Renal cortex interstitium (tissue), 11 donors: ENCODE results near the gene BCAS3. TPM values are rescaled to one million over a fixed set of nuclear protein-coding genes. Genes with fewer than 3 reads are reported as not detected.

ENCODE experiments used
- DNase-seq, 11 donors: peaks; one replicate each; pipeline ENCODE4 v3.0.0-alpha.2; 2013; ENCODE audit warnings: low read depth in 9 of 11, low spot score in 4 of 11; ENCODE audit errors: extremely low read depth in 1 of 11
- polyA plus RNA-seq, 3 donors: library from polyadenylated mRNA; unstranded; fragments of 120-200 nt; gene quantifications; one replicate each; pipeline ENCODE4 v1.2.1, GENCODE V29; 2013; ENCODE audit not compliant: insufficient read length in 3 of 3

BCAS3 gene
- polyA plus RNA-seq, 3 donors: 27.0 to 30.9 (median 28.9) TPM

GRCh38 chr17:61255647-61256046 is 578.0 kb downstream of the BCAS3 start:
- no peak for DNase-seq

- no peak for DNase-seq
These were observed 581.7 kb downstream of the BCAS3 start for GRCh38 chr17:61259360-61259759.

- no peak for DNase-seq
These were observed 582.6 kb downstream of the BCAS3 start for GRCh38 chr17:61260071-61260797.

- no peak for DNase-seq
These were observed 583.5 kb downstream of the BCAS3 start for GRCh38 chr17:61261001-61261637.

- no peak for DNase-seq
These were observed 587.7 kb downstream of the BCAS3 start for GRCh38 chr17:61265397-61265796.

- no peak for DNase-seq
These were observed 590.2 kb downstream of the BCAS3 start for GRCh38 chr17:61267847-61268246.

GRCh38 chr17:61275395-61275794 is 597.7 kb downstream of the BCAS3 start:
- DNase-seq: no peak

- DNase-seq: no peak
These were observed 599.2 kb downstream of the BCAS3 start for GRCh38 chr17:61276806-61277205.

GRCh38 chr17:61279476-61280145 is 602.0 kb downstream of the BCAS3 start:
- no peak for DNase-seq

- DNase-seq: no peak
These were observed 602.7 kb downstream of the BCAS3 start for GRCh38 chr17:61280338-61280737.

GRCh38 chr17:61280851-61281250 is 603.2 kb downstream of the BCAS3 start:
- DNase-seq: no peak

- DNase-seq: no peak
These were observed 604.7 kb downstream of the BCAS3 start for GRCh38 chr17:61282377-61282776.

- DNase-seq: no peak
These were observed 605.4 kb downstream of the BCAS3 start for GRCh38 chr17:61283043-61283442.

- DNase-seq: no peak
These were observed 606.5 kb downstream of the BCAS3 start for GRCh38 chr17:61284174-61284573.

- no peak for DNase-seq
These were observed 607.1 kb downstream of the BCAS3 start for GRCh38 chr17:61284746-61285145.

- DNase-seq: no peak
These were observed 608.1 kb downstream of the BCAS3 start for GRCh38 chr17:61285526-61286320.

- DNase-seq: no peak
These were observed 608.8 kb downstream of the BCAS3 start for GRCh38 chr17:61286449-61286848.

- peak in 1 of 11 donors; percentile 34 for DNase-seq
These were observed 612.0 kb downstream of the BCAS3 start for GRCh38 chr17:61289408-61290385.
